ENCODE data around the gene C14orf180. TPM values are rescaled to one million over a fixed set of nuclear protein-coding genes. Genes with fewer than 3 reads are reported as not detected.

Gene C14orf180
- polyA plus RNA-seq, 1 donor (not counting 4 experiments of a cell fraction or from before 2014, with no cell fraction given), result not detected

GRCh38 chr14:104584557-104584956 lies 5.0 kb downstream of the C14orf180 start:
- H3K79me2 ChIP-seq (ENCODE audit: control insufficient read depth, insufficient read depth, low read length), result no peaks in the 10 kb centered on the region
- no peak overlapping the region for H3K4me3 ChIP-seq (ENCODE audit: control insufficient read depth in 2 of 3, extremely low read depth in 1 of 3, insufficient read depth in 2 of 3, low read depth in 1 of 3, low read length in 3 of 3)
- H3K27me3 ChIP-seq (ENCODE audit: control insufficient read depth, extremely low read depth, insufficient read depth, low read length), result peaks cover 48% of the 10 kb centered on the region
- H3K9me1 ChIP-seq (ENCODE audit: control insufficient read depth, extremely low read depth, insufficient read depth, low read length), result no peaks in the 10 kb centered on the region
- DNase-seq (ENCODE audit: low read depth, low spot score), result no peak
- H3K36me3 ChIP-seq (ENCODE audit: control insufficient read depth in 2 of 2, extremely low read depth in 1 of 2, insufficient read depth in 2 of 2, low read length in 2 of 2), result no peaks in the 10 kb centered on the region
- no peak overlapping the region for H3K27ac ChIP-seq (ENCODE audit: control insufficient read depth, insufficient read depth, low read length)
- dilution Hi-C loops (cut with MboI; ENCODE audit: extremely low pct_ligation_motif_present, low sequenced_read_pairs), result no loop called here
- peaks cover 2% of the 10 kb centered on the region for H4K20me1 ChIP-seq (ENCODE audit: control insufficient read depth, extremely low read depth, insufficient read depth, low read length)
- FAIRE-seq, result no peak
- H2AFZ ChIP-seq (ENCODE audit: control insufficient read depth, low read length), result no peak overlapping the region
- H3K4me2 ChIP-seq (ENCODE audit: control insufficient read depth, extremely low read depth, insufficient read depth, low read depth, low read length), result no peak overlapping the region
- TF ChIP-seq CTCF (optimal IDR thresholded peaks at IDR 0.05 in 1 of 3, IDR thresholded peaks at IDR 0.05 in 1 of 3, conservative IDR thresholded peaks at IDR 0.05 in 1 of 3; ENCODE audit: extremely low read depth in 1 of 3, insufficient read depth in 2 of 3, low read length in 3 of 3) (no peak), EZH2 (IDR thresholded peaks at IDR 0.05; ENCODE audit: low read length) (no peak)
- no peaks in the 10 kb centered on the region for H3K4me1 ChIP-seq (ENCODE audit: control insufficient read depth, extremely low read depth, insufficient read depth, low read length)
- H3K9ac ChIP-seq (ENCODE audit: control insufficient read depth, extremely low read depth, insufficient read depth, low read length), result no peak overlapping the region
- no peaks in the 10 kb centered on the region for H3K9me3 ChIP-seq (ENCODE audit: control insufficient read depth, low read depth, low read length)

GRCh38 chr14:104585966-104586697 lies 6.6 kb downstream of the C14orf180 start:
- Histone ChIP-seq H3K27ac (ENCODE audit: control insufficient read depth, insufficient read depth, low read length) (no peak overlapping the region), H3K9me1 (ENCODE audit: control insufficient read depth, extremely low read depth, insufficient read depth, low read length) (no peaks in the 10 kb centered on the region), H3K36me3 (ENCODE audit: control insufficient read depth in 2 of 2, extremely low read depth in 1 of 2, insufficient read depth in 2 of 2, low read length in 2 of 2) (no peaks in the 10 kb centered on the region), H3K9ac (ENCODE audit: control insufficient read depth, extremely low read depth, insufficient read depth, low read length) (no peak overlapping the region), H3K9me3 (ENCODE audit: control insufficient read depth, low read depth, low read length) (no peaks in the 10 kb centered on the region), H3K4me3 (ENCODE audit: control insufficient read depth in 2 of 3, extremely low read depth in 1 of 3, insufficient read depth in 2 of 3, low read depth in 1 of 3, low read length in 3 of 3) (no peak overlapping the region), H4K20me1 (ENCODE audit: control insufficient read depth, extremely low read depth, insufficient read depth, low read length) (peaks cover 2% of the 10 kb centered on the region), H2AFZ (ENCODE audit: control insufficient read depth, low read length) (no peak overlapping the region), H3K27me3 (ENCODE audit: control insufficient read depth, extremely low read depth, insufficient read depth, low read length) (peaks cover 33% of the 10 kb centered on the region), H3K4me2 (ENCODE audit: control insufficient read depth, extremely low read depth, insufficient read depth, low read depth, low read length) (no peak overlapping the region), H3K79me2 (ENCODE audit: control insufficient read depth, insufficient read depth, low read length) (no peaks in the 10 kb centered on the region), H3K4me1 (ENCODE audit: control insufficient read depth, extremely low read depth, insufficient read depth, low read length) (no peaks in the 10 kb centered on the region)
- dilution Hi-C loops (cut with MboI; ENCODE audit: extremely low pct_ligation_motif_present, low sequenced_read_pairs), result no loop called here
- DNase-seq (ENCODE audit: low read depth, low spot score), result no peak
- no peak for FAIRE-seq
- no peak for TF ChIP-seq CTCF (optimal IDR thresholded peaks at IDR 0.05 in 1 of 3, IDR thresholded peaks at IDR 0.05 in 1 of 3, conservative IDR thresholded peaks at IDR 0.05 in 1 of 3; ENCODE audit: extremely low read depth in 1 of 3, insufficient read depth in 2 of 3, low read length in 3 of 3)
- no peak for TF ChIP-seq EZH2 (IDR thresholded peaks at IDR 0.05; ENCODE audit: low read length)
